Heart right ventricle (tissue), 16 donors: Measurements from ENCODE around the gene RALB. TPM values are rescaled to one million over a fixed set of nuclear protein-coding genes. Genes with fewer than 3 reads are reported as not detected.

ENCODE experiments used
- ATAC-seq, 8 donors: fragments of 200-7000 bp; cut with Tn5 transposase; one replicate each; pipeline ENCODE4 v1.9.1; 2020; ENCODE audit warnings: mild to moderate bottlenecking in 8 of 8, moderate library complexity in 8 of 8, moderate number of reproducible peaks in 1 of 8
- DNase-seq, 2 donors: peaks; one replicate each; pipeline ENCODE4 v3.0.0-alpha.2; 2020
- H3K27ac ChIP-seq, 10 donors: fragments of 200-600 bp; sonication (generic) in 2 of 10; one replicate each; pipeline versions ENCODE4 v1.5.0 to v1.8.0; 2020 to 2022; ENCODE audit warnings: mild to moderate bottlenecking in 3 of 10
- H3K27me3 ChIP-seq, 7 donors: fragments of 200-600 bp; one replicate each; pipeline ENCODE4 v1.8.0; 2021 to 2022; ENCODE audit warnings: mild to moderate bottlenecking in 2 of 7
- H3K36me3 ChIP-seq, 9 donors: fragments of 200-600 bp; sonication (generic) in 1 of 9; one replicate each; pipeline versions ENCODE4 v1.5.0 to v1.8.0; 2020 to 2022; ENCODE audit warnings: mild to moderate bottlenecking in 2 of 9
- H3K4me1 ChIP-seq, 9 donors: fragments of 200-600 bp; sonication (generic) in 1 of 9; one replicate each; pipeline versions ENCODE4 v1.5.0 to v1.8.0; 2020 to 2022; ENCODE audit warnings: mild to moderate bottlenecking in 4 of 9
- H3K4me3 ChIP-seq, 10 donors: fragments of 200-600 bp; sonication (generic) in 2 of 10; one replicate each; pipeline versions ENCODE4 v1.5.0 to v1.8.0; 2020 to 2022; ENCODE audit warnings: mild to moderate bottlenecking in 7 of 10, moderate library complexity in 2 of 10
- H3K9me3 ChIP-seq, 11 donors: fragments of 200-600 bp in 10 of 11; sonication (generic) in 2 of 11; one replicate each; pipeline versions ENCODE4 v1.5.0 to v1.8.0; 2013 to 2022; ENCODE audit warnings: mild to moderate bottlenecking in 2 of 11, control low read depth in 1 of 11, moderate library complexity in 1 of 11
- CTCF ChIP-seq, 9 donors: fragments of 200-600 bp; sonication (generic) in 2 of 9; IDR thresholded peaks; one replicate each; pipeline versions ENCODE4 v1.5.0 to v1.8.0; 2021 to 2022; ENCODE audit warnings: antibody characterized with exemption in 9 of 9, mild to moderate bottlenecking in 5 of 9, moderate library complexity in 1 of 9
- WGBS, 2 donors: extraction: QIAGEN DNeasy Blood & Tissue Kit; methylation state at CpG; one replicate each; pipeline ENCODE4 v1.1.7; 2013; ENCODE audit warnings: inconsistent platforms in 1 of 2; 5-methylcytosine and 5-hydroxymethylcytosine counted together
- intact Hi-C, 10 donors: fragments of 100-400 bp; cut with DNase I; formaldehyde crosslinking; loops; one replicate each; pipeline versions ENCODE4 v1.11.1 to v1.14.2; 2022
- polyA plus RNA-seq, 2 donors: library from polyadenylated mRNA; stranded (reverse); fragments of 200-250 nt; gene quantifications; one replicate each; pipeline ENCODE4 v1.2.3, GENCODE V29; 2013
- total RNA-seq, 10 donors: library from RNA; stranded (reverse); fragmentation: NEBNext Ultra II Directional in 3 of 10; extraction: Animal tissue kit (Norgen Biotek cat#: 25700) in 3 of 10; gene quantifications; one replicate each; pipeline versions ENCODE4 v1.2.1 to v1.2.4, GENCODE V29; 2021 to 2023
- donor health status: Arrhythmogenic right ventricular cardiomyopathy.
- donor health status: ischemic (EF 13 %, LVEDD 7.1; RV severe dilation, severe dysfunction).
- donor health status: healthy with polysubstance abuse.
- donor health status: DM: no; HTN: yes; CAD: no.
- donor health status: DM: no; HTN: no; CAD: no.
- donor health status: ischemic (EF 25% LVEDD 6.9; RV normal size, moderate dysfunction).
- donor health status: ischemic (EF 25% LVEDD 5.7; RV mildly dilated, moderate dysfunction).
- donor health status: healthy.
- donor health status: DM: yes; HTN: yes; CAD: no.
- donor health status: Ischemic cardiomyopathy.
- donor health status: ischemic (EF 35%, LVEDD 5.7; RV mildly dilated, moderate dysfunction).
- donor health status: nonischemic (EF 11% LVEDD 7.7; RV severe dilation, severe dysfunction).
- donor health status: DM: yes; HTN: yes; CAD: no.
- donor health status: PGD.
- donor health status: ischemic (EF 29% LVEDD 5.4; RV normal size, mild dysfunction).
- donor health status: nonischemic (EF 23%, LVEDD 6.1; RV moderate dilation, normal function).

Gene RALB
- total and polyA plus RNA-seq, 12 donors: 21.9 to 68.1 (median 45.0) TPM

GRCh38 chr2:120271711-120272379, 19.2 kb downstream of the RALB start:
- ATAC-seq (no peak), DNase-seq (no peak)
- intact Hi-C loops: no loop called here
- Histone ChIP-seq H3K36me3 (peaks cover 0 to 8% (median 0%) of the 10 kb centered on the region in 9 donors), H3K27ac (no peak overlapping the region), H3K4me3 (no peak overlapping the region), H3K27me3 (no peaks in the 10 kb centered on the region), H3K9me3 (peaks cover 0 to 5% (median 0%) of the 10 kb centered on the region in 11 donors), H3K4me1 (peaks cover 0 to 87% (median 46%) of the 10 kb centered on the region in 9 donors)
- 94 to 100% methylated on average over 1 of the region's 1 CpG for WGBS, 2 donors
- no peak for TF ChIP-seq CTCF (IDR thresholded peaks at IDR 0.05)

- Histone ChIP-seq H3K4me3 (no peak overlapping the region), H3K36me3 (peaks cover 0 to 8% (median 0%) of the 10 kb centered on the region in 9 donors), H3K27me3 (no peaks in the 10 kb centered on the region), H3K9me3 (peaks cover 0 to 5% (median 0%) of the 10 kb centered on the region in 11 donors), H3K4me1 (peaks cover 0 to 77% (median 37%) of the 10 kb centered on the region in 9 donors), H3K27ac (no peak overlapping the region)
- 84 to 87% methylated on average over 4 of the region's 4 CpGs for WGBS, 2 donors
- no peak for TF ChIP-seq CTCF (IDR thresholded peaks at IDR 0.05)
- intact Hi-C loops: no loop called here
- ATAC-seq (no peak), DNase-seq (no peak)
These were observed 20.3 kb downstream of the RALB start for GRCh38 chr2:120272763-120273481.

GRCh38 chr2:120275617-120276400, 23.2 kb downstream of the RALB start:
- intact Hi-C loops: no loop called here
- DNase-seq (no peak), ATAC-seq (no peak)
- 95 to 96% methylated on average over 8 of the region's 8 CpGs for WGBS, 2 donors
- H3K27me3 ChIP-seq: no peaks in the 10 kb centered on the region
- no peak overlapping the region for H3K27ac ChIP-seq
- no peak overlapping the region for H3K4me3 ChIP-seq
- no peak for TF ChIP-seq CTCF (IDR thresholded peaks at IDR 0.05)
- H3K4me1 ChIP-seq: peaks cover 0 to 50% (median 13%) of the 10 kb centered on the region in 9 donors
- peaks cover 0 to 28% (median 15%) of the 10 kb centered on the region in 9 donors for H3K36me3 ChIP-seq
- no peaks in the 10 kb centered on the region for H3K9me3 ChIP-seq

GRCh38 chr2:120277505-120278205, 25.0 kb downstream of the RALB start:
- no peak for ATAC-seq
- H3K9me3 ChIP-seq: no peaks in the 10 kb centered on the region
- peaks cover 0 to 46% (median 23%) of the 10 kb centered on the region in 9 donors for H3K36me3 ChIP-seq
- intact Hi-C loops: no loop called here
- no peak overlapping the region for H3K4me3 ChIP-seq
- 98% methylated on average over 19 of the region's 19 CpGs for WGBS, 2 donors
- no peak overlapping the region for H3K27ac ChIP-seq
- no peak for DNase-seq
- H3K4me1 ChIP-seq: peaks cover 0 to 31% (median 5%) of the 10 kb centered on the region in 9 donors
- no peaks in the 10 kb centered on the region for H3K27me3 ChIP-seq
- TF ChIP-seq CTCF (IDR thresholded peaks at IDR 0.05): no peak
